Prostate gland (tissue), 2 donors: ENCODE measurements around the gene CACNA1I. TPM values are rescaled to one million over a fixed set of nuclear protein-coding genes. Genes with fewer than 3 reads are reported as not detected.

ENCODE experiments used
- DNase-seq: peaks from one replicate; pipeline ENCODE4 v3.0.0-alpha.2; 2019; ENCODE audit warnings: low spot score
- H3K27ac ChIP-seq, 2 donors: fragments of 200-600 bp; sonication (generic); 2 replicates each; pipeline ENCODE4 v1.5.1; 2017 to 2019
- H3K27me3 ChIP-seq: fragments of 200-600 bp; sonication (generic); replicated peaks from 2 replicates; pipeline ENCODE4 v1.5.1; 2019; ENCODE audit not compliant: insufficient read depth
- H3K36me3 ChIP-seq, 2 donors: fragments of 200-600 bp; sonication (generic); 1 replicate in 1 of 2; 2 replicates in 1 of 2; pipeline versions ENCODE4 v1.5.1 to v1.8.1; 2017 to 2019
- H3K4me1 ChIP-seq: fragments of 200-600 bp; sonication (generic); replicated peaks from 2 replicates; pipeline ENCODE4 v1.5.1; 2019
- H3K4me3 ChIP-seq, 2 donors: fragments of 200-600 bp; sonication (generic); 2 replicates each; pipeline ENCODE4 v1.5.1; 2017 to 2019
- H3K9me3 ChIP-seq: fragments of 200-600 bp; sonication (generic); 2 replicates; pipeline ENCODE4 v1.5.1; 2017
- POLR2A ChIP-seq: fragments of 450-650 bp; IDR thresholded peaks from one replicate; pipeline ENCODE4 v1.6.1; 2016; ENCODE audit warnings: antibody characterized with exemption, mild to moderate bottlenecking
- POLR2AphosphoS5 ChIP-seq: sonication (generic); formaldehyde crosslinking; IDR thresholded peaks from one replicate; pipeline ENCODE4 v1.6.1; 2017; ENCODE audit warnings: antibody characterized with exemption
- WGBS: methylation state at CpG from one replicate; pipeline ENCODE4 v1.1.5; 2018; 5-methylcytosine and 5-hydroxymethylcytosine counted together
- intact Hi-C: fragments of 100-400 bp; cut with DNase I; formaldehyde crosslinking; loops from one replicate; pipeline ENCODE4 v1.14.2; 2022
- total RNA-seq, 2 donors: library from RNA; depleted of rRNA; stranded (reverse); fragments of >200 nt; gene quantifications; one replicate each; pipeline ENCODE4 v1.1.0, GENCODE V29; 2016
- TF ChIP-seq, protein P1 (sequence below), 4 experiments: fragments of 200-600 bp in 2 of 4; fragments of 450-650 bp in 2 of 4; sonication (generic) in 2 of 4; IDR thresholded peaks; 1 replicate in 3 of 4; 2 replicates in 1 of 4; pipeline ENCODE4 v1.5.1; 2016 to 2019; ENCODE audit warnings: antibody characterized with exemption in 4 of 4, mild to moderate bottlenecking in 2 of 4, moderate library complexity in 2 of 4

CACNA1I gene
- total RNA-seq, 2 donors from 2014 or later = 0.05 to 0.68 TPM

DNA sequence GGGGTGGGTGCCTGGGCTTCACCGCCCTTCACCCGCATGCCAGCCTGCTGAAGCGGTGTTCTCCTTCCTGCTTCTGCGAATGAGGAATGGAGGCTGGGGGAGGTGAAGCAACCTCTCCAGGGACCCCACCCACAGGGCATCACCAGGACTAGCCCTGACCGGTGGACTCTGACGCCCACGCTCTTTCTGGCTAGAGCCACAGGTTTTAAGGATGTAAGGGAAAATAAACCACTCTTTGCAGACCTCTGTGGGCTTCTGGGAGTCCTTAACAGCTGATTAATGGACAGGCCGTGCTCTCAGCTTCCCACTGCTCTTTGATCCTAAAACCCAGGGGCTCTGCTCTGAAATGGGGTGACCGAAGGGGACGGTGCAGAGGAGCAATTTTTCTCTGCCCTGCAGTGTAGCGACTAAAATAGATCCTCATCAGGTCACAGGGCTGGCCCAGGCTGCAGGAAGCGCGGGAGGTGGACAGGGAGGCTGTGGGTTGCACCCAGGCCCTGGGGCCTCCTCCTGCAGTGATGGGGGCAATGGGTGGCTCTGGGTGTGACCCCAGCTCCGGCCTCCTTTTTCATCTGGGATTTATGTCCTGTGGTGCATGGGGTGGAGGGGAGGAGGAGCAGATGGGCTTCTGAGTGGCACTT is 127.4 kb downstream of the CACNA1I start:
- intact Hi-C loops = no loop called here
- 88% methylated on average over 14 of the region's 14 CpGs for WGBS
- TF ChIP-seq, protein P1, sequence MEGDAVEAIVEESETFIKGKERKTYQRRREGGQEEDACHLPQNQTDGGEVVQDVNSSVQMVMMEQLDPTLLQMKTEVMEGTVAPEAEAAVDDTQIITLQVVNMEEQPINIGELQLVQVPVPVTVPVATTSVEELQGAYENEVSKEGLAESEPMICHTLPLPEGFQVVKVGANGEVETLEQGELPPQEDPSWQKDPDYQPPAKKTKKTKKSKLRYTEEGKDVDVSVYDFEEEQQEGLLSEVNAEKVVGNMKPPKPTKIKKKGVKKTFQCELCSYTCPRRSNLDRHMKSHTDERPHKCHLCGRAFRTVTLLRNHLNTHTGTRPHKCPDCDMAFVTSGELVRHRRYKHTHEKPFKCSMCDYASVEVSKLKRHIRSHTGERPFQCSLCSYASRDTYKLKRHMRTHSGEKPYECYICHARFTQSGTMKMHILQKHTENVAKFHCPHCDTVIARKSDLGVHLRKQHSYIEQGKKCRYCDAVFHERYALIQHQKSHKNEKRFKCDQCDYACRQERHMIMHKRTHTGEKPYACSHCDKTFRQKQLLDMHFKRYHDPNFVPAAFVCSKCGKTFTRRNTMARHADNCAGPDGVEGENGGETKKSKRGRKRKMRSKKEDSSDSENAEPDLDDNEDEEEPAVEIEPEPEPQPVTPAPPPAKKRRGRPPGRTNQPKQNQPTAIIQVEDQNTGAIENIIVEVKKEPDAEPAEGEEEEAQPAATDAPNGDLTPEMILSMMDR (IDR thresholded peaks at IDR 0.05) = no peak
- TF ChIP-seq POLR2A (no peak), POLR2AphosphoS5 (no peak)
- no peak for DNase-seq
- Histone ChIP-seq H3K4me3 (no peak overlapping the region), H3K4me1 (no peaks in the 10 kb centered on the region), H3K9me3 (no peaks in the 10 kb centered on the region), H3K27ac (no peak overlapping the region), H3K36me3 (no peaks in the 10 kb centered on the region), H3K27me3 (no peaks in the 10 kb centered on the region)

DNA sequence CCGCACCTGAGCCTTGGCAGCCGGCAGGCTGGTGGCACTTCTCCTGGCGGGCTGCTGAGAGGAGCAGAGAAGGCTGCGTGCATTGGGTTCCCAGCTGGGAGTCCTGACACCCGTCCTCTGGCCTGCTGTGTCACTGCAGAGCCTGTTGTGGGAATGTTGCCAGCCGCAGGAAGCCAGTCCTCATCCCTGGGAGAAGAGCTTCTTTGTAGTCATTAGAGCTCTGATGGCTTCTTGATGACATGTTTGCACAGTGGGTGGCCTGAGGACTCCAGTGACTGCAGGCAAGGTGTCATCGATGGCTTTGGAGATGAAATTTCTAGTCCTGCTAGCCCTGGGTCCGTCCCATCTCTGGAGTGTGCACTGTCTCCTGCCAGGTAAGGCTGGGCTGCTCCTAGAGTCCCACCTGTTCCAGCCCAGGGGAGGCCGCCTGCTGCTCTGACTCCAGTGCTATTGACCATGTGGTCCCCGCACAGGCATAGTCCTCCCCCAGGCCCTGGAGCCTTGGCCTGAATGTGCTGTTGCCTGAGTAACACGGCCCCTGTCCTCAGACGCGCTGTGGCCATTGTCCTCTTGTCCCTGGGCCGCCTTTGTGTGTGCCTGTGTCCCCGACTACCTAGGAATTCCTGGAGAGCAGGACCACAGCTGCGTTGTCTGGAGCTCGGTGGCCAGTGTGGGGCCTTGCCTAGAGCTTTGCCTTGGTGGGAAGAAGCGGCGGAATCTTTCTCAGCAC is 129.2 kb downstream of the CACNA1I start:
- WGBS = 73% methylated on average over 12 of the region's 19 CpGs
- no peak overlapping the region for H3K4me3 ChIP-seq
- no peak for DNase-seq
- intact Hi-C loops = no loop called here
- H3K4me1 ChIP-seq = no peaks in the 10 kb centered on the region
- H3K27ac ChIP-seq = no peak overlapping the region
- no peaks in the 10 kb centered on the region for H3K36me3 ChIP-seq
- TF ChIP-seq, protein P1 (IDR thresholded peaks at IDR 0.05) = no peak
- TF ChIP-seq POLR2A = no peak
- TF ChIP-seq POLR2AphosphoS5 = no peak
- H3K9me3 ChIP-seq = no peaks in the 10 kb centered on the region
- H3K27me3 ChIP-seq = no peaks in the 10 kb centered on the region

DNA sequence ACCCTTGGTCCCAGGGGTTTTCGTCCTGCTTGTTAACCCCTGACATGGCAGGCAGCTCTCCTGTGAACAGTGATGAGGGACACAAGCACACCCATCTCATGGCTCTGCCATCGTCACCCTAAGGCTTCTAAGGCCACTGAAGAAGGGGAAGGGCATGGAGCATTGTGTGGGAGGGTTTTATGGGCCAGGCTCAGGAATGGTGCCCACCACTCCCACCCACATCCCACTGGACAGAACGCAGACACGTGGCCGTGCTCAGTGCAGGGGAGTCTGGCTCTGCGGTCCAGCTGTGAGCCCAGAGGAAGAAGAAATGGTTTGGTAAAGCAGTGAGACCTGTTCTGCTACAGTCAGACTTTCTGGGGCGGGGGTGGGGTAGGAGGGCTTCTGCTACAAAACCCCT is 130.0 kb downstream of the CACNA1I start:
- intact Hi-C loops = no loop called here
- H3K27me3 ChIP-seq = no peaks in the 10 kb centered on the region

DNA sequence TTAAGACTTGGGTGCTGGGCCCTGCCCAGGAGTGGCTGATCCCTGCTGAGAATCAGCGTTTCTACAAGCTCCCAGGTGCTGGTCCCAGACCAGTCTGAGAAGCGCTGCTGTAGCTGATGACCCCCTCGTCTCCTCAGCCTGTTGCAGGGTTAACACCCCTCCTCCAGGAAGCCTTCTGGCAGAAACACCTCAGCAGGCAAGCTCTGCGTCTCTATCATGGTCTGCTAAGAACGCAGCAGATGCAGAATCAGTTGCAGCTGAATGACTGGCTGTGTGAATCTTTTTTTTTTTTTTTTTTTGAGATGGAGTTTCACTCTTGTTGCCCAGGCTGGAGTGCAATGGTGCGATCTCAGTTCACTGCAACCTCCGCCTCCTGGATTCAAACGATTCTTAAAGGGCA is 132.5 kb downstream of the CACNA1I start:
- Histone ChIP-seq H3K27me3 (no peaks in the 10 kb centered on the region), H3K4me1 (no peaks in the 10 kb centered on the region), H3K9me3 (no peaks in the 10 kb centered on the region), H3K36me3 (no peaks in the 10 kb centered on the region), H3K4me3 (no peak overlapping the region), H3K27ac (no peak overlapping the region)
- no peak for DNase-seq
- TF ChIP-seq POLR2A (no peak), POLR2AphosphoS5 (no peak)
- TF ChIP-seq, protein P1 (IDR thresholded peaks at IDR 0.05) = no peak
- intact Hi-C loops = no loop called here
- WGBS = 63% methylated on average over 8 of the region's 8 CpGs

More for the DNA sequence above, 130.0 kb downstream of the CACNA1I start:
- Histone ChIP-seq H3K9me3 (no peaks in the 10 kb centered on the region), H3K36me3 (no peaks in the 10 kb centered on the region), H3K4me1 (no peaks in the 10 kb centered on the region), H3K27ac (no peak overlapping the region), H3K4me3 (no peak overlapping the region)
- TF ChIP-seq, protein P1 (IDR thresholded peaks at IDR 0.05) = no peak
- TF ChIP-seq POLR2A (no peak), POLR2AphosphoS5 (no peak)
- no peak for DNase-seq
- WGBS = 65% methylated on average over 7 of the region's 7 CpGs
